Activated naive CD4-positive, alpha-beta T cell treated with anti-CD3 and anti-CD28 coated beads, Interleukin-2, amount 50 U/mL, for 24 hours (primary cell): ENCODE results near the gene CYP27A1.
"Not testable (repeated sequence)": the region's sequence is repeated elsewhere in the genome, so short reads cannot be mapped to it uniquely, and the experiment has no call there.

Source experiments
- H3K27ac Mint-ChIP-seq: one replicate; pipeline ENCODE4 v1.8.0; 2021; ENCODE audit warnings: mild to moderate bottlenecking, mixed read lengths
- H3K27me3 Mint-ChIP-seq: one replicate; pipeline ENCODE4 v1.8.0; 2021; ENCODE audit warnings: mixed read lengths
- H3K36me3 Mint-ChIP-seq: one replicate; pipeline ENCODE4 v1.8.0; 2021; ENCODE audit warnings: mixed read lengths
- H3K4me1 Mint-ChIP-seq: one replicate; pipeline ENCODE4 v1.8.0; 2021; ENCODE audit warnings: mixed read lengths
- H3K4me3 Mint-ChIP-seq: one replicate; pipeline ENCODE4 v1.8.0; 2021; ENCODE audit warnings: mild to moderate bottlenecking, mixed read lengths
- H3K9me3 Mint-ChIP-seq: one replicate; pipeline ENCODE4 v1.8.0; 2021; ENCODE audit warnings: mixed read lengths

CYP27A1 gene

GRCh38 chr2:218831378-218831990, 49.5 kb downstream of the CYP27A1 start, which contains the start of gene PRKAG3:
TSS of gene PRKAG3 (minus strand) at chr2:218831803.
- H3K27me3 Mint-ChIP-seq = peaks cover 27% of the 10 kb centered on the region
- no peak within 1 kb of the TSS for H3K4me3 Mint-ChIP-seq
- H3K36me3 Mint-ChIP-seq = no peaks in the 10 kb centered on the region
- no peaks in the 10 kb centered on the region for H3K9me3 Mint-ChIP-seq
- no peaks in the 10 kb centered on the region for H3K4me1 Mint-ChIP-seq
- no peak within 1 kb of the TSS for H3K27ac Mint-ChIP-seq

- Mint-ChIP-seq H3K4me1 (no peaks in the 10 kb centered on the region), H3K27me3 (peaks cover 29% of the 10 kb centered on the region), H3K36me3 (no peaks in the 10 kb centered on the region), H3K4me3 (no peak overlapping the region), H3K27ac (no peak overlapping the region), H3K9me3 (peaks cover 3% of the 10 kb centered on the region)
Observed at GRCh38 chr2:218832081-218832480, 50.1 kb downstream of the CYP27A1 start.

GRCh38 chr2:218832520-218832919, 50.6 kb downstream of the CYP27A1 start:
- Mint-ChIP-seq H3K4me3 (no peak overlapping the region), H3K27me3 (peaks cover 30% of the 10 kb centered on the region), H3K9me3 (peaks cover 8% of the 10 kb centered on the region), H3K27ac (no peak overlapping the region), H3K4me1 (no peaks in the 10 kb centered on the region), H3K36me3 (no peaks in the 10 kb centered on the region)

GRCh38 chr2:218833023-218833609, 51.2 kb downstream of the CYP27A1 start:
- peaks cover 34% of the 10 kb centered on the region for H3K27me3 Mint-ChIP-seq
- peaks cover 14% of the 10 kb centered on the region for H3K9me3 Mint-ChIP-seq
- no peak overlapping the region for H3K4me3 Mint-ChIP-seq
- no peak overlapping the region for H3K27ac Mint-ChIP-seq
- H3K36me3 Mint-ChIP-seq = peaks cover 1% of the 10 kb centered on the region
- no peaks in the 10 kb centered on the region for H3K4me1 Mint-ChIP-seq

- H3K9me3 Mint-ChIP-seq = peaks cover 15% of the 10 kb centered on the region
- peaks cover 39% of the 10 kb centered on the region for H3K27me3 Mint-ChIP-seq
Observed at GRCh38 chr2:218834685-218835084, 52.7 kb downstream of the CYP27A1 start.

GRCh38 chr2:218837495-218837894, 55.5 kb downstream of the CYP27A1 start:
- peaks cover 15% of the 10 kb centered on the region for H3K9me3 Mint-ChIP-seq
- H3K27me3 Mint-ChIP-seq = peaks cover 38% of the 10 kb centered on the region
- peaks cover 1% of the 10 kb centered on the region for H3K36me3 Mint-ChIP-seq
- no peak overlapping the region for H3K4me3 Mint-ChIP-seq
- H3K27ac Mint-ChIP-seq = no peak overlapping the region
- no peaks in the 10 kb centered on the region for H3K4me1 Mint-ChIP-seq

More at GRCh38 chr2:218834685-218835084, 52.7 kb downstream of the CYP27A1 start:
- Mint-ChIP-seq H3K4me3 (no peak overlapping the region), H3K4me1 (no peaks in the 10 kb centered on the region), H3K27ac (no peak overlapping the region), H3K36me3 (peaks cover 1% of the 10 kb centered on the region)

- Mint-ChIP-seq H3K27ac (no peak overlapping the region), H3K4me3 (no peak overlapping the region), H3K4me1 (no peaks in the 10 kb centered on the region), H3K9me3 (peaks cover 15% of the 10 kb centered on the region), H3K27me3 (peaks cover 38% of the 10 kb centered on the region), H3K36me3 (peaks cover 1% of the 10 kb centered on the region)
Observed at GRCh38 chr2:218839430-218839829, 57.5 kb downstream of the CYP27A1 start.

- Mint-ChIP-seq H3K4me3 (no peak overlapping the region), H3K27ac (no peak overlapping the region), H3K36me3 (peaks cover 1% of the 10 kb centered on the region), H3K9me3 (peaks cover 15% of the 10 kb centered on the region), H3K4me1 (no peaks in the 10 kb centered on the region), H3K27me3 (peaks cover 38% of the 10 kb centered on the region)
Observed at GRCh38 chr2:218839888-218840287, 57.9 kb downstream of the CYP27A1 start.

GRCh38 chr2:218844334-218844733, 62.4 kb downstream of the CYP27A1 start:
- H3K4me3 Mint-ChIP-seq, H3K9me3 Mint-ChIP-seq, H3K4me1 Mint-ChIP-seq, H3K36me3 Mint-ChIP-seq: not testable (repeated sequence)
- H3K27me3 Mint-ChIP-seq = peaks cover 22% of the 10 kb centered on the region
- peak overlapping the region; percentile 32 for H3K27ac Mint-ChIP-seq

- peaks cover 18% of the 10 kb centered on the region for H3K27me3 Mint-ChIP-seq
- H3K9me3 Mint-ChIP-seq, H3K4me1 Mint-ChIP-seq, H3K36me3 Mint-ChIP-seq, H3K4me3 Mint-ChIP-seq, H3K27ac Mint-ChIP-seq: not testable (repeated sequence)
Observed at GRCh38 chr2:218846963-218847362, 65.0 kb downstream of the CYP27A1 start.

GRCh38 chr2:218849721-218850120, 67.8 kb downstream of the CYP27A1 start:
- Mint-ChIP-seq H3K27ac (no peak overlapping the region), H3K36me3 (no peaks in the 10 kb centered on the region), H3K9me3 (no peaks in the 10 kb centered on the region), H3K27me3 (peaks cover 25% of the 10 kb centered on the region), H3K4me1 (no peaks in the 10 kb centered on the region), H3K4me3 (no peak overlapping the region)

GRCh38 chr2:218850796-218851195, 68.8 kb downstream of the CYP27A1 start:
- Mint-ChIP-seq H3K4me3 (no peak overlapping the region), H3K27ac (no peak overlapping the region), H3K27me3 (peaks cover 33% of the 10 kb centered on the region), H3K36me3 (no peaks in the 10 kb centered on the region), H3K4me1 (no peaks in the 10 kb centered on the region), H3K9me3 (no peaks in the 10 kb centered on the region)

- no peaks in the 10 kb centered on the region for H3K4me1 Mint-ChIP-seq
Observed at GRCh38 chr2:218851286-218851685, 69.3 kb downstream of the CYP27A1 start.

GRCh38 chr2:218852911-218853667, 71.1 kb downstream of the CYP27A1 start:
- H3K27ac Mint-ChIP-seq = no peak overlapping the region
- no peaks in the 10 kb centered on the region for H3K36me3 Mint-ChIP-seq
- peaks cover 45% of the 10 kb centered on the region for H3K27me3 Mint-ChIP-seq
- H3K4me1 Mint-ChIP-seq = no peaks in the 10 kb centered on the region
- no peak overlapping the region for H3K4me3 Mint-ChIP-seq
- H3K9me3 Mint-ChIP-seq = no peaks in the 10 kb centered on the region

More at GRCh38 chr2:218851286-218851685, 69.3 kb downstream of the CYP27A1 start:
- Mint-ChIP-seq H3K27ac (no peak overlapping the region), H3K36me3 (no peaks in the 10 kb centered on the region), H3K9me3 (no peaks in the 10 kb centered on the region), H3K27me3 (peaks cover 37% of the 10 kb centered on the region), H3K4me3 (no peak overlapping the region)

- H3K27ac Mint-ChIP-seq = peak overlapping the region; percentile 53
- H3K27me3 Mint-ChIP-seq = peaks cover 49% of the 10 kb centered on the region
- no peaks in the 10 kb centered on the region for H3K9me3 Mint-ChIP-seq
- no peak overlapping the region for H3K4me3 Mint-ChIP-seq
- no peaks in the 10 kb centered on the region for H3K4me1 Mint-ChIP-seq
- no peaks in the 10 kb centered on the region for H3K36me3 Mint-ChIP-seq
Observed at GRCh38 chr2:218853766-218854165, 71.8 kb downstream of the CYP27A1 start.

GRCh38 chr2:218854860-218855259, 72.9 kb downstream of the CYP27A1 start:
- no peaks in the 10 kb centered on the region for H3K4me1 Mint-ChIP-seq

More at GRCh38 chr2:218854860-218855259, 72.9 kb downstream of the CYP27A1 start:
- Mint-ChIP-seq H3K9me3 (no peaks in the 10 kb centered on the region), H3K4me3 (no peak overlapping the region), H3K36me3 (no peaks in the 10 kb centered on the region), H3K27ac (no peak overlapping the region), H3K27me3 (peaks cover 54% of the 10 kb centered on the region)
